ENCODE data around the gene TMC1. TPM values are rescaled to one million over a fixed set of nuclear protein-coding genes. Genes with fewer than 3 reads are reported as not detected.
A peak's percentile ranks its signal among the peaks of the same experiment; 100 is the strongest.

The TMC1 gene
- total RNA-seq, 1 donor from 2014 or later, result not detected

- no peaks in the 10 kb centered on the region for H3K27me3 Mint-ChIP-seq (ENCODE audit: low read depth)
- H3K36me3 Mint-ChIP-seq (ENCODE audit: low read depth), result no peaks in the 10 kb centered on the region
- no peak overlapping the region for H3K4me3 Mint-ChIP-seq (ENCODE audit: low read depth)
- no peaks in the 10 kb centered on the region for H3K9me3 Mint-ChIP-seq
- H3K4me1 Mint-ChIP-seq (ENCODE audit: low read depth), result peaks cover 55% of the 10 kb centered on the region
- intact Hi-C loops (cut with micrococcal nuclease), result no loop called here
- H3K27ac Mint-ChIP-seq, result no peak overlapping the region
- peak; percentile 11 for DNase-seq (ENCODE audit: low spot score)
Measured at GRCh38 chr9:72586388-72587130, 65.2 kb downstream of the TMC1 start.

- no peak overlapping the region for H3K27ac Mint-ChIP-seq
- no peaks in the 10 kb centered on the region for H3K27me3 Mint-ChIP-seq (ENCODE audit: low read depth)
- intact Hi-C loops (cut with micrococcal nuclease), result no loop called here
- no peak overlapping the region for H3K4me3 Mint-ChIP-seq (ENCODE audit: low read depth)
- peaks cover 52% of the 10 kb centered on the region for H3K4me1 Mint-ChIP-seq (ENCODE audit: low read depth)
- H3K9me3 Mint-ChIP-seq, result no peaks in the 10 kb centered on the region
- H3K36me3 Mint-ChIP-seq (ENCODE audit: low read depth), result no peaks in the 10 kb centered on the region
- DNase-seq (ENCODE audit: low spot score), result no peak
Measured at GRCh38 chr9:72588336-72588735, 66.9 kb downstream of the TMC1 start.

GRCh38 chr9:72589667-72590521 lies 68.5 kb downstream of the TMC1 start:
- intact Hi-C loops (cut with micrococcal nuclease), result loop anchor here (1.0 to 10.0 kb wide), 5 partner anchors 33 to 243 kb away; no protein-coding TSS in a partner anchor
- Mint-ChIP-seq H3K4me1 (ENCODE audit: low read depth) (peaks cover 48% of the 10 kb centered on the region), H3K9me3 (no peaks in the 10 kb centered on the region), H3K27me3 (ENCODE audit: low read depth) (peaks cover 5% of the 10 kb centered on the region), H3K27ac (peak overlapping the region; percentile 82), H3K4me3 (ENCODE audit: low read depth) (peak overlapping the region; percentile 49), H3K36me3 (ENCODE audit: low read depth) (no peaks in the 10 kb centered on the region)
- DNase-seq (ENCODE audit: low spot score), result no peak

GRCh38 chr9:72590824-72591223 lies 69.4 kb downstream of the TMC1 start:
- Mint-ChIP-seq H3K27ac (no peak overlapping the region), H3K9me3 (no peaks in the 10 kb centered on the region), H3K4me3 (ENCODE audit: low read depth) (no peak overlapping the region), H3K4me1 (ENCODE audit: low read depth) (peaks cover 46% of the 10 kb centered on the region), H3K36me3 (ENCODE audit: low read depth) (no peaks in the 10 kb centered on the region), H3K27me3 (ENCODE audit: low read depth) (peaks cover 8% of the 10 kb centered on the region)
- intact Hi-C loops (cut with micrococcal nuclease), result loop anchor here (1.0 to 10.0 kb wide), 5 partner anchors 34 to 244 kb away; no protein-coding TSS in a partner anchor
- no peak for DNase-seq (ENCODE audit: low spot score)

GRCh38 chr9:72592502-72593403 lies 71.3 kb downstream of the TMC1 start:
- H3K4me3 Mint-ChIP-seq (ENCODE audit: low read depth), result no peak overlapping the region
- no peak overlapping the region for H3K27ac Mint-ChIP-seq
- no peak for DNase-seq (ENCODE audit: low spot score)
- no peaks in the 10 kb centered on the region for H3K9me3 Mint-ChIP-seq
- H3K4me1 Mint-ChIP-seq (ENCODE audit: low read depth), result peaks cover 50% of the 10 kb centered on the region
- H3K27me3 Mint-ChIP-seq (ENCODE audit: low read depth), result peaks cover 8% of the 10 kb centered on the region
- no peaks in the 10 kb centered on the region for H3K36me3 Mint-ChIP-seq (ENCODE audit: low read depth)
- intact Hi-C loops (cut with micrococcal nuclease), result loop anchor here (1.0 to 10.0 kb wide), 7 partner anchors 35 to 311 kb away; partner anchors contain the start of gene ZFAND5

GRCh38 chr9:72596451-72597180 lies 75.2 kb downstream of the TMC1 start:
- Mint-ChIP-seq H3K4me3 (ENCODE audit: low read depth) (no peak overlapping the region), H3K27me3 (ENCODE audit: low read depth) (peaks cover 8% of the 10 kb centered on the region), H3K4me1 (ENCODE audit: low read depth) (peaks cover 27% of the 10 kb centered on the region), H3K27ac (peak overlapping the region; percentile 64), H3K36me3 (ENCODE audit: low read depth) (no peaks in the 10 kb centered on the region), H3K9me3 (no peaks in the 10 kb centered on the region)
- DNase-seq (ENCODE audit: low spot score), result no peak
- intact Hi-C loops (cut with micrococcal nuclease), result loop anchor here (2.0 to 10.0 kb wide), 2 partner anchors 38 to 122 kb away; no protein-coding TSS in a partner anchor

GRCh38 chr9:72597181-72597517 lies 75.7 kb downstream of the TMC1 start:
- H3K9me3 Mint-ChIP-seq, result no peaks in the 10 kb centered on the region
- H3K27me3 Mint-ChIP-seq (ENCODE audit: low read depth), result peaks cover 8% of the 10 kb centered on the region
- intact Hi-C loops (cut with micrococcal nuclease), result loop anchor here (2.0 to 10.0 kb wide), 2 partner anchors 38 to 122 kb away; no protein-coding TSS in a partner anchor
- H3K4me1 Mint-ChIP-seq (ENCODE audit: low read depth), result peaks cover 22% of the 10 kb centered on the region
- H3K27ac Mint-ChIP-seq, result no peak overlapping the region
- H3K4me3 Mint-ChIP-seq (ENCODE audit: low read depth), result no peak overlapping the region
- H3K36me3 Mint-ChIP-seq (ENCODE audit: low read depth), result no peaks in the 10 kb centered on the region
- DNase-seq (ENCODE audit: low spot score), result no peak

GRCh38 chr9:72597601-72598000 lies 76.2 kb downstream of the TMC1 start:
- H3K27me3 Mint-ChIP-seq (ENCODE audit: low read depth), result peaks cover 8% of the 10 kb centered on the region
- no peak for DNase-seq (ENCODE audit: low spot score)
- intact Hi-C loops (cut with micrococcal nuclease), result loop anchor here (2.0 to 10.0 kb wide), 2 partner anchors 37 to 123 kb away; no protein-coding TSS in a partner anchor
- H3K4me3 Mint-ChIP-seq (ENCODE audit: low read depth), result no peak overlapping the region
- H3K4me1 Mint-ChIP-seq (ENCODE audit: low read depth), result peaks cover 18% of the 10 kb centered on the region
- no peaks in the 10 kb centered on the region for H3K36me3 Mint-ChIP-seq (ENCODE audit: low read depth)
- H3K27ac Mint-ChIP-seq, result no peak overlapping the region
- H3K9me3 Mint-ChIP-seq, result no peaks in the 10 kb centered on the region

- Mint-ChIP-seq H3K27me3 (ENCODE audit: low read depth) (peaks cover 8% of the 10 kb centered on the region), H3K27ac (no peak overlapping the region), H3K9me3 (no peaks in the 10 kb centered on the region), H3K4me1 (ENCODE audit: low read depth) (peaks cover 19% of the 10 kb centered on the region), H3K4me3 (ENCODE audit: low read depth) (no peak overlapping the region), H3K36me3 (ENCODE audit: low read depth) (no peaks in the 10 kb centered on the region)
- intact Hi-C loops (cut with micrococcal nuclease), result loop anchor here (10.0 kb wide), 1 partner anchor 124 kb away; no protein-coding TSS in a partner anchor
- no peak for DNase-seq (ENCODE audit: low spot score)
Measured at GRCh38 chr9:72598639-72599038, 77.2 kb downstream of the TMC1 start.

GRCh38 chr9:72599874-72600534 lies 78.6 kb downstream of the TMC1 start:
- no peak overlapping the region for H3K27ac Mint-ChIP-seq
- peaks cover 2% of the 10 kb centered on the region for H3K27me3 Mint-ChIP-seq (ENCODE audit: low read depth)
- no peaks in the 10 kb centered on the region for H3K36me3 Mint-ChIP-seq (ENCODE audit: low read depth)
- DNase-seq (ENCODE audit: low spot score), result no peak
- peaks cover 18% of the 10 kb centered on the region for H3K4me1 Mint-ChIP-seq (ENCODE audit: low read depth)
- no peaks in the 10 kb centered on the region for H3K9me3 Mint-ChIP-seq
- intact Hi-C loops (cut with micrococcal nuclease), result loop anchor here (10.0 kb wide), 1 partner anchor 125 kb away; no protein-coding TSS in a partner anchor
- H3K4me3 Mint-ChIP-seq (ENCODE audit: low read depth), result no peak overlapping the region

- Mint-ChIP-seq H3K27ac (no peak overlapping the region), H3K36me3 (ENCODE audit: low read depth) (no peaks in the 10 kb centered on the region), H3K4me3 (ENCODE audit: low read depth) (no peak overlapping the region), H3K9me3 (no peaks in the 10 kb centered on the region), H3K4me1 (ENCODE audit: low read depth) (peaks cover 16% of the 10 kb centered on the region), H3K27me3 (ENCODE audit: low read depth) (no peaks in the 10 kb centered on the region)
- intact Hi-C loops (cut with micrococcal nuclease), result no loop called here
- DNase-seq (ENCODE audit: low spot score), result no peak
Measured at GRCh38 chr9:72600671-72601070, 79.3 kb downstream of the TMC1 start.

Data from activated T-helper 2 cell treated with anti-CD3 and anti-CD28 coated beads, Interferon-gamma antibody, Interleukin-2, Interleukin-4, amounts not matched to agents 10 μg/mL and 5 μg/mL and 100 μg/mL, durations not matched to agents 14 hours and 24 hours and 36 hours (primary cell).